Jurkat, Clone E6-1 (cell line): Measurements from ENCODE around the gene MCOLN1.
A peak's percentile ranks its signal among the peaks of the same experiment; 100 is the strongest.
"Not testable (repeated sequence)": the region's sequence is repeated elsewhere in the genome, so short reads cannot be mapped to it uniquely, and the experiment has no call there.

Experiments used
- DNase-seq: peaks from one replicate; pipeline ENCODE4 v3.0.0-alpha.2; 2011; ENCODE audit warnings: low read depth, low spot score
- H3K4me3 ChIP-seq: 2 replicates; pipeline ENCODE4 v1.5.1; 2011; ENCODE audit warnings: mild to moderate bottlenecking, low read length, control low read depth, moderate library complexity

MCOLN1 gene

DNA sequence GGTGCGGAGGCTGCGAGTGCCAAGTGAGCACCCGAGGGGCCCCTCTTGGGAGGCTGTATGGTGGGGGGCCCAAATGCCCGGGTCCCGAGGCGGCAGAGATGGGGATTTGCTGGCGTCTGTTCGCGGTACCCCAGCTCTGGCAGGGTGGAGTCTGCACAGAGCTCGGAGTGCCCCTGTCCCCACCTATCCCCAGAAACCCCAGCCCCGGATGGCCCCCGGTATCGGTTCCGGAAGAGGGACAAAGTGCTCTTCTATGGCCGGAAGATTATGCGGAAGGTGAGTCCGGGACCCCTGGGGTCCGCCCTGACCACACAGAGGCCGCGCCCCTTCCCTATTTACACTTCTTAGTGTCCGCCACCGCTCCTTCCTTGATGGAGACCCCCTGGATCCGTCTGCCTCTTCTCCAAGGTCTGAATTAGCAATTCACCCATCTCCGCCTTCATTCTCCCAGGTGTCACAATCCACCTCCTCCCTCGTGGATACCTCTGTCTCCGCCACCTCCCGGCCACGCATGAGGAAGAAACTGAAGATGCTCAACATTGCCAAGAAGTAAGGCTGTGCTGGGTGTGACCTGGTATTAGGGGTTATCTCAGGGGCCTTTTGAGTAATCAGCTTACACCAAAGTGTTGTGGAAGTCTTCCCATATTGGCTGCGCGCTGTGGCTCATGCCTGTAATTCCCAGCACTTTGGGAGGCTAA is 13.7 kb downstream of the MCOLN1 start:
- no peak for DNase-seq
- H3K4me3 ChIP-seq, result peak overlapping the region; percentile 73

DNA sequence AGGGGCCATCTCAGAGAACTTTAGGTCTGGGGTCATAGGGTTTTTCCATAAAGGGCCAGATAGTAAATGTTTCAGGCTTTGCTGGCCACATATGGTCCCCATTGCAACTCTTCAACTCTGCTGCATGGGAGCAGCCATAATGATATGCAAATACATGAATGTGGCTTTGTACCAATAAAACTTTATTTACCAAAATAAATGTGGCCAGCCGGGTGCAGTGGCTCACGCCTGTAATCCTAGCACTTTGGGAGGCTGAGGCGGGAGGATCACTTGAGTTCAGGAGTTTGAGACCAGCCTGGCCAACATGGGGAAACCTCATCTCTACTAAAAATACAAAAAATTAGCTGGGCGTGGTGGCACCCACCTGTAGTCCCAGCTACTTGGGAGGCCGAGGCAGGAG is 16.6 kb downstream of the MCOLN1 start:
- DNase-seq, H3K4me3 ChIP-seq: not testable (repeated sequence)

DNA sequence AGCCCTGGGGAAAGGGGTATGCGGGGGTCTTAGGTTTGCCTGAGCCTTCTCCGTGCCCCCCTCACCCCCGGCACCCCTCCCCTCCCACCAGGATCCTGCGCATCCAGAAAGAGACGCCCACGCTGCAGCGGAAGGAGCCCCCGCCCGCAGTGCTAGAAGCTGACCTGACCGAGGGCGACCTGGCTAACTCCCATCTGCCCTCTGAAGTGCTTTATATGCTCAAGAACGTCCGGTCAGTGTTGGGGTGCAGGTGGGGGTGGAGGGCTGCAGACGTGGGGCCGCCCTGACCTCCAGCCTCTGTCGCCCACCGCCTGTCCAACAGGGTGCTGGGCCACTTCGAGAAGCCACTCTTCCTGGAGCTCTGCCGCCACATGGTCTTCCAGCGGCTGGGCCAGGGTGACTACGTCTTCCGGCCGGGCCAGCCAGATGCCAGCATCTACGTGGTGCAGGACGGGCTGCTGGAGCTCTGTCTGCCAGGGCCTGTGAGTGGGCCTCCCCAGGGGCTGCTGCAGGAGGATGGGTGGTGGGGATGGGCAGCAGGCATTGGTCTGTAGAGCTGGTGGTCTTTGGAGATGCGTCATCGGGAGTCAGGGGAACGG is 17.5 kb downstream of the MCOLN1 start:
- no peak for DNase-seq
- H3K4me3 ChIP-seq, result no peak overlapping the region

DNA sequence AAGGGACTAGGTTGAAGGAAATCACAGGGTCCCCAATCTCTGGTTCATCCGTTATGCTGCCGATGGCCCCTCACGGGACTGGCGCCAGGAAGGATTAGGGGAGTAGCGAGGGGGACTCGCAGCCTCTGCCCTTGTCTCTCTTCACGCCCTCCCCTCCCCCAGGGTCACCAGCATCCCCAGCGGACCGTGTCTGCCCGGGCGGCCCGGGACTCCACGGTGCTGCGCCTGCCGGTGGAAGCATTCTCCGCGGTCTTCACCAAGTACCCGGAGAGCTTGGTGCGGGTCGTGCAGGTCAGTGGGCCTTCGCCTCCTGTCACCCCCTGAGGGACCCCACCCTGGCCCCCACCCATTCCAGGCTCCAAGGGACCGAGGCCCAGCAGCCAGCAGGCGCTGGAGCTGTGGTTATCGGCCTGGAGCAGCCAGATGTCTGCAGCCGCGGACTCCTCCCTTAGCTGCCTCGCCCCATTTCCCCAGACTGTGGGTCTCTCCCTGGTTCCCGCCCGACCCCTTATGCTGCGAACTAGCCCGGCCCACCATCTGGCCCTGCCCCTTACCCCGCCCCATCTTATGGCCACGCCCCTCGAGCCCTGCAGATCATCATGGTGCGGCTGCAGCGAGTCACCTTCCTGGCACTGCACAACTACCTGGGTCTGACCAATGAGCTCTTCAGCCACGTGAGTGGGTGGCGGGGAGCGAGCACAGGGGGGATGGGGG is 18.5 kb downstream of the MCOLN1 start:
- no peak overlapping the region for H3K4me3 ChIP-seq
- no peak for DNase-seq

GRCh38 chr19:7541475-7541824 is 19.0 kb downstream of the MCOLN1 start:
- DNase-seq, result no peak

DNA sequence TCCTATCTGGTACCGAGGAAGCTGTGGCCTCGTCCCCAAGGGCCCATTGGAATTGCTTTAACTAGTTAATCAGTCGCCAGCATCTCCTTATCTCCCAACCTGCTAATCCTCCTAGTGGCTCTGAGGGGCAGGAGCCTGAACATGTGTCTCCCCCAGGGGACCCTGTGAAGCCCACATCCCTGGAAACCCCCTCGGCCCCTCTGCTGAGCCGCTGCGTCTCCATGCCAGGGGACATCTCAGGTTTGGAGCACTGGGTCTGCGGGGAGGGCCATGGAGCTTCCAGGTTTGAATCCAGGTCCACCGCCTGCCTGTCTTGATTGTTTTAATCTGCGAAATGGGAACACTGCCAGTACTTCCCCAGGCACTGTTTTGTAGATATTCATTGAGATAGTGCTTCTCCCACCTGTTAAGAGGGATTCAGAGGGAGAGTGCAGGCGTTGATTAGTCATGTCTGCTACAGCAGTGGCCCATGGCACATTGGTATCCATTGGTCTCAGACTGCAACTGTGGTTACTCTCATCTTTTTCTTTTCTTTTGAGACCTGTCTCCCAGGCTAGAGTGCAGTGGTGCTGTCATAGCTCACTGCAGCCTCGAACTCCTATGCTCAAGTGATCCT is 19.5 kb downstream of the MCOLN1 start:
- no peak overlapping the region for H3K4me3 ChIP-seq

More at GRCh38 chr19:7541475-7541824, 19.0 kb downstream of the MCOLN1 start:
- no peak overlapping the region for H3K4me3 ChIP-seq

DNA sequence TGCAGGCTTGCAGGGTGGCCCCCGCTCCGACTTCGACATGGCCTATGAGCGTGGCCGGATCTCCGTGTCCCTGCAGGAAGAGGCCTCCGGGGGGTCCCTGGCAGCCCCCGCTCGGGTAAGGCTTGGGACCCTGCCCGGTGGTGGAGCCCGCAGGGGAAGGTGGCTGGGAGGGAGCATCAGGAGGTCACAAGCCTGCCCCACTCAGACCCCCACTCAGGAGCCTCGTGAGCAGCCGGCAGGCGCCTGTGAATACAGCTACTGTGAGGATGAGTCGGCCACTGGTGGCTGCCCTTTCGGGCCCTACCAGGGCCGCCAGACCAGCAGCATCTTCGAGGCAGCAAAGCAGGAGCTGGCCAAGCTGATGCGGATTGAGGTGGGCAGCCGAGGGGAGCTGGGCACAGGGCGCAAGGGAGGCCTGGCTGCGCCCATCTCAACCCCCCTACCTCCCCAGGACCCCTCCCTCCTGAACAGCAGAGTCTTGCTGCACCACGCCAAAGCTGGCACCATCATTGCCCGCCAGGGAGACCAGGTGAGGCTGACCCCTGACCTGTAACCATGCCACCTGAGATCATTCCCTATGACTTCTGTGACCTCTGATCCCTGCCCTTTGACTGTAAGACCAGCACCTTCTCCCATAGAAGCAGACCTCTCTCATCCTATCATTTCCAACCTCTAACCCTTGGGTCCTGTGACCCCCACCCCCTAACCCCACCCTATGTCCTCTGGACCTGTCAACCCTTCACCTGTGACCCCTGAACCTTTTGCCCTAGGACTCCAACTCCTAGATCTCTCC is 20.3 kb downstream of the MCOLN1 start:
- no peak for DNase-seq
- H3K4me3 ChIP-seq, result no peak overlapping the region

More for the DNA sequence above, 19.5 kb downstream of the MCOLN1 start:
- DNase-seq, result no peak

- H3K4me3 ChIP-seq, result no peak overlapping the region
- DNase-seq, result no peak
Observed at GRCh38 chr19:7544626-7545025, 22.2 kb downstream of the MCOLN1 start.

DNA sequence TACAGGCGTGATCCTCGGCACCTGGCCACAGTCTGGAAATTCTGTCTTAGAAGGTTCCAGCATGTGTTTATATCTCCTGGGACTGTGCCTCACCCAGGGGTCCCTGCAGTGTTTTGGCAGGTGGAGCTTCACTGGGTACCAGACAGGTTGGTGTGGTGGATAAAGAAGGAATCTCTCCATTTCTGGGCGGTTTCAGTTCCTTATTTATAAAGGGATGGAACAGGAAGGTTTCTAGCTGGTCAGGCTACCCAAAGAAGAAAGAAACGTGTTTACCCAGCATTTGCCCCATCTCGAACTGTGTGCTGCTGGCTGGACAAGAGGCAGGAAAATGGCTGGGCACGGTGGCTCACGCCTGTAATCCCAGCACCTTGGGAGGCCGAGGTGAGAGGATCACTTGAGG is 22.9 kb downstream of the MCOLN1 start:
- H3K4me3 ChIP-seq, result no peak overlapping the region
- no peak for DNase-seq

DNA sequence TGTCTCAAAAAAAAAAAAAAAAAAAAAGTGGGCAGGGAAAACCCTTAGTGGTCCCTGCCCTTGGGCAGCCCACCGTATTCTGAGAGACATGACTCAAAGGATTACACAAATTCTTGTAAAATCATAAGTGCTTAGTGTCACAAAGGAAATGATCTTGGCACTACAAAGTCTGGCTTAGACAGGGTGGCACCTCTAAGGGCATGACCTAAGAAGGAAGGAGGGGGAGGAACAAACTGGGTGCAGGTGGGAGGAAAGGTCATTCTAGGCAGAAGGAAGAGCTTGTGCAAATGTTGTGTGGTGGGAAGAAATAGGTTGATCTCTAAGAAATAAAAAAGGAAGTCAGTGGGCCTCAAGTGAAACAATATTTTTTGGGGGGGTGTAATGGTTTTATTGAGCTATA is 23.5 kb downstream of the MCOLN1 start:
- H3K4me3 ChIP-seq, result no peak overlapping the region
- no peak for DNase-seq

GRCh38 chr19:7547159-7547558 is 24.7 kb downstream of the MCOLN1 start:
- H3K4me3 ChIP-seq, result no peak overlapping the region
- no peak for DNase-seq

- no peak overlapping the region for H3K4me3 ChIP-seq
- DNase-seq, result no peak
Observed at GRCh38 chr19:7549429-7550148, 27.2 kb downstream of the MCOLN1 start.

DNA sequence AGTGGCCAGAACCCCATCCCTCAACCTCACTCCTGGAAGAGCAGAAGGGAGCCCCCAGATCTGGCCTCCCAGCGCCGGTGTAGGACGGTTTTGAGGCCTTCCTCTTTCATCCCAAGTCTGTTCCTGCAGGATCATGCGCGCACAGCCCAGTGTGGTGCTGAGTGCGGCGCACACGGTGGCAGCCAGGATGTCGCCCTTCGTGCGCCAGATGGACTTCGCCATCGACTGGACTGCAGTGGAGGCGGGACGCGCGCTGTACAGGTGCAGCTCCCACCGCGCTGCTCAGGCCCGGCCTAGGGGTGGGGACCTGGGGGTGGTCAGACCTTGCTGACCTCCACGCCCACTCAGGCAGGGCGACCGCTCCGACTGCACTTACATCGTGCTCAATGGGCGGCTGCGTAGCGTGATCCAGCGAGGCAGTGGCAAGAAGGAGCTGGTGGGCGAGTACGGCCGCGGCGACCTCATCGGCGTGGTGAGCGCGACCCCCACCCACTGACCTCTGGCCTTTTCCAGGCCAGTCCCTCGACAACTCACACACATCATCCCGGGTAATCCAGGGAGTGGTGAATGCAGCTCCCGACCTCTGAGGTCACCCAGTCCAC is 27.8 kb downstream of the MCOLN1 start:
- no peak for DNase-seq
- no peak overlapping the region for H3K4me3 ChIP-seq

DNA sequence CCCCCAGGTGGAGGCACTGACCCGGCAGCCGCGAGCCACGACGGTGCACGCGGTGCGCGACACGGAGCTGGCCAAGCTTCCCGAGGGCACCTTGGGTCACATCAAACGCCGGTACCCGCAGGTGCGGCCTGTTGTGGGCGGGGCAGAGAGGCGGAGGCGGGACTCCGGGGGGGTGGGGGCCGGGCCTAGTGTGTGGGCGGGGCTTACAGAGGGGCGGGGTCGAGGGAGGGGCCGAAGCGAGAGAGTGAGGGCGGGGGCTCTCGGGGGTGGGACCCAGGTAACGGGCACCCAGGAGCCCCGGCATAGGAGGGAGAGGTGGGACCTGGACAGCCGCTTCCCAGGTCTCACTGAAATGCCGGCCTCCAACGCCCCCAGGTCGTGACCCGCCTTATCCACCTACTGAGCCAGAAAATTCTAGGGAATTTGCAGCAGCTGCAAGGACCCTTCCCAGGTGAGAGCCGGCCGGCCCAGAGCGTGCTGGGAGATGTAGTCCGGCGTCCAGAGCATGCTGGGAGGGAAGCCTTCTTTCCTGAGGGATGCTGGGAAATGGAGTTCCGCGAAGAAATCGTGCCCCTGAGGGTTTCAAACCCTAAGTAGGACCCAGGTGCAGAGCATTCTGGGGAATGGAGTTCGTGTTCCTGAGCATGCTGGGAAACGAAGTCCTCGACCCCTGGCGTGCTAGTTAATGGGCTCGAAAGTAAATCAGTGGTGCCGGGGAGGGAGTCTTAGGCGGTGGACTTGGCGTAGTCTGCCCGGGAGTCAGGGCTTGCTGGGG is 28.8 kb downstream of the MCOLN1 start:
- DNase-seq, result no peak
- no peak overlapping the region for H3K4me3 ChIP-seq

- no peak for DNase-seq
- H3K4me3 ChIP-seq, result no peak overlapping the region
Observed at GRCh38 chr19:7552781-7553180, 30.4 kb downstream of the MCOLN1 start.

DNA sequence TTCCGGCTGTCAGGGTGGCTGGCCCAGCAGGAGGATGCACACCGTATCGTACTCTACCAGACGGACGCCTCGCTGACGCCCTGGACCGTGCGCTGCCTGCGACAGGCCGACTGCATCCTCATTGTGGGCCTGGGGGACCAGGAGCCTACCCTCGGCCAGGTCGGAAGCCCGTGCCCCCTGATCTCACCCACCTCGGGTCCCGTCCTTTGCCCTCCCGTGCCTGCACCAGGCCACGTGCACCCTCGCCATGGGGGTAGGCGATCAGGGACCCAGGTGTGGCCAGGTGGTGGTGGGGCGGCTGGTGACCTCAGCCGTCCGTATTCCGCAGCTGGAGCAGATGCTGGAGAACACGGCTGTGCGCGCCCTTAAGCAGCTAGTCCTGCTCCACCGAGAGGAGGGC is 32.1 kb downstream of the MCOLN1 start:
- no peak overlapping the region for H3K4me3 ChIP-seq

GRCh38 chr19:7554990-7555864 is 32.8 kb downstream of the MCOLN1 start:
- H3K4me3 ChIP-seq, result no peak overlapping the region

More for the DNA sequence above, 32.1 kb downstream of the MCOLN1 start:
- no peak for DNase-seq

More at GRCh38 chr19:7554990-7555864, 32.8 kb downstream of the MCOLN1 start:
- no peak for DNase-seq
